Coronary artery (tissue), 2 donors: ENCODE data around the gene LBHD2.

Experiments used
- DNase-seq: peaks from one replicate; pipeline ENCODE4 v3.0.0-alpha.2; 2017; ENCODE audit warnings: low spot score
- H3K27ac ChIP-seq, 2 donors: fragments of 200-600 bp; sonication (generic); one replicate each; pipeline ENCODE4 v1.5.1; 2016 to 2019
- H3K4me3 ChIP-seq: fragments of 200-600 bp; sonication (generic); 2 replicates; pipeline ENCODE4 v1.5.1; 2016; ENCODE audit warnings: mild to moderate bottlenecking, moderate library complexity
- CTCF ChIP-seq: fragments of 200-600 bp; sonication (generic); IDR thresholded peaks from one replicate; pipeline ENCODE4 v1.5.1; 2019; ENCODE audit warnings: antibody characterized with exemption

Gene LBHD2

GRCh38 chr14:103091883-103092222 lies 7.8 kb downstream of the LBHD2 start:
- TF ChIP-seq CTCF = no peak
- Histone ChIP-seq H3K4me3 (peak overlapping the region; percentile 73), H3K27ac (peak overlapping the region in 1 of 2 donors; percentile 5)
- DNase-seq = no peak

DNA sequence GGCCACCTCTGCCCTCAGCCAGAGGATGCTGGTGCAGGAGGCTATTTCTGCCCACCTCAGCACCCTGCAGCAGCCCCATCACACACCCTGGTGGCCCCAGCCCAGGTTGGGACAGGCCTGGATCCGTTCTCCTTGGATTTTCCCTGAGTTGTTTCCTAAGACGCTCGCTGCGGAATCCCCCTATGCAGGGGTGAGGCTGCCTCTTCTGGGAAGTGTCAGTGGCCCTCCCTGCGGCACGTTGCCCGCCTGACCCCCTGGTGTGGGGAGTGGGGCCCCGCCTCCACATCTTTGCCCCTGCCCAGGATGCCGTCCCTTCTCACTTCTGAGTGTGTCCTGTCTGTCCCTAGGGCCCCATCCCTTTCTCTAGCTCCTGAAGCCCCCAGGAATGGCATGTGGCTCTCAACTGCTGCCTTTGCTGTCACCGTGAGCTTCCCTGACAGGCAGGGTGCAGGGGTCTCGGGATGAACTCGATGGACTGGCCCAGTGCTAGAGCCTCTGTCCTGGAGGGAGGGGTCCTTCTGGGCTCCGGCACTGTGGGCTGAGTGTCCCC lies 9.9 kb downstream of the LBHD2 start:
- Histone ChIP-seq H3K27ac (peak overlapping the region in 1 of 2 donors; percentile 72), H3K4me3 (peak overlapping the region; percentile 48)
- TF ChIP-seq CTCF = no peak
- no peak for DNase-seq

DNA sequence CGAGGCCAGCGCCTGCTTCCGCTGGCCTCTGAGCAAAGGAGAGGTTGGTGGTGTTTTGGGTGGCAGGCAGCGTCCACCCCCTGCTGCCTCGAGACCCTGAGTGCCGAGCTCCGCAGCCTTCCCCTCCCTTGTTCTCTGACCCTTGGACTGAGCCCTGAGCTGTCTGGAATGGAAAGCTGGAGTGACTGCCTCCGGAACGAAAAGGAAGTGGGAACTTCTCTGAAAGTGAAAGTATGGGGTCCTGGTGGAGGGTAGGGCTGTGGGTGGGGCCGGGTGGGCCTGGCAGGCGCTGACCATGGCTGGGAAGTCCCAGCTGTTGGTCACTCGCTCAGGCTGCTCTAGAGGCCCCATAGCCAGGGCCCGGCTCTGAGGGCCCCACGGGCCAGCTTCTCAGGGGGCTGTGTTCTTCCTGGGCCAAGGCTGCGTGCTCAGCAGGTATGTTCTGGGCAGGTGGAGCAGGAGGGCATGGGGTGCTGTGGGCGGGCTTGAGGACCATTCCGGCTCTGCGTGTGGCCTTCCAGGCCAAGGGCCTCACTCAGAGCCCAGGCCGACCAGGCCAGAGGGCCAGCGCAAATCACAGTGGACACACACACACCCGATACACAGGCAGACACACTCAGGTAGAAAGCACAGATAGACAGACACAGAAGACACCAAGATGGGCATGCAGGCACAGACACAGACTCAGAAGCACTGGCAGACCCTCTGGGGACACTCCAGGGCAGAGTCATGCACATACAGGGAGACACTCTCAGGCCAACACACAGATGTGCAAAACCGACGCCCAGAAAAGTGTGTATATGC lies 10.6 kb downstream of the LBHD2 start, which contains the start of gene EXOC3L4:
EXOC3L4 (plus strand) TSS at position 320 of the 804 bp plus-strand sequence. CDS start 5,495 bp downstream, outside the sequence.
- H3K27ac ChIP-seq = peak within 1 kb of the TSS in 1 of 2 donors; percentile 72
- no peak for DNase-seq
- peak within 1 kb of the TSS; percentile 48 for H3K4me3 ChIP-seq
- no peak for TF ChIP-seq CTCF

DNA sequence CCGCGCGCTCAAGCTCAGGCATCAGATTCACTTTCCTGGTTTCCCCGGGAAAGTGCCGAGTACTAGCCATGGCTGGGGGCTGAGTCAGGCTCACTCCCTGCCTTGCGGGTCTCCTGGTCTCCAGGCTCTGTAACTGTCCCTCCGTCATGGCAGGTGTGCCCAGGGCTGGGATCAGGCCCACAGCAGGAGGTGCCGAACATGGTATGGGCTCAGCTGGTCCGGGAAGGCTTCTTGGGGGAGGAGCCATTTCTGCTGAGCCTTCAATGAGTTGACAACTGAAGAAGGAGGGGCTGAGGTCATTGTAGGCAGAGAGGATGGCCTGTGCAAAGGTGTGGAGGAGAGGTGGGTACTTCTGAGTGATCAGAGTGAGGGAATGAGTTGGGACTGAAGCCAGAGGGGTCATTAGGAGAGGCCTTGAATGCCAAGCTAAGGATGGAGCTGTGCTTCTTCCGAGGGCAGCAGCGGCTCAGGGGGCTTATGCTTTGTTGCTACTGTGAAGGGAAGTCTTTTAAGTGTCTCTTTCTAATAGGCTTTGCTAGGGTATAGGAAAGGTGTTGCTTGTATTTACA lies 11.3 kb downstream of the LBHD2 start:
- no peak for TF ChIP-seq CTCF
- DNase-seq = no peak
- Histone ChIP-seq H3K27ac (peak overlapping the region in 1 of 2 donors; percentile 72), H3K4me3 (no peak overlapping the region)

DNA sequence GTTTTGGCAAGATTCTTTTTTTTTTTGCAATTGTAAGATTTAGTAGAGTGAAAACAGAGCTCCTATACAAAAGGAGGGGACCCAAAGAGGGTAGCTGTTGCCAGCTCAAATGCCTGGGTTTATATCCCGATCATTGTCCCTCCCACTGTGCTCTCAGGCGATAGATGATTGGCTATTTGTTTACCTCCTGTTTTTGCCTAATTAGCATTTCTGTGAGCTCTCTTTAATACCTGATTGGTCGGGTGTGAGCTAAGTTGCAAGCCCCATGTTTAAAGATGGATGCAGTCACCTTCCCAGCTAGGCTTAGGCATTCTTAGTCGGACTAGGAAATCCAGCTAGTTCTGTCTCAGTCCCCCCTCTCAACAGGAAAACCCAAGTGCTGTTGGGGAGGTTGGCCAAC lies 12.4 kb downstream of the LBHD2 start:
- no peak for TF ChIP-seq CTCF
- H3K4me3 ChIP-seq = no peak overlapping the region
- no peak for DNase-seq
- no peak overlapping the region for H3K27ac ChIP-seq

DNA sequence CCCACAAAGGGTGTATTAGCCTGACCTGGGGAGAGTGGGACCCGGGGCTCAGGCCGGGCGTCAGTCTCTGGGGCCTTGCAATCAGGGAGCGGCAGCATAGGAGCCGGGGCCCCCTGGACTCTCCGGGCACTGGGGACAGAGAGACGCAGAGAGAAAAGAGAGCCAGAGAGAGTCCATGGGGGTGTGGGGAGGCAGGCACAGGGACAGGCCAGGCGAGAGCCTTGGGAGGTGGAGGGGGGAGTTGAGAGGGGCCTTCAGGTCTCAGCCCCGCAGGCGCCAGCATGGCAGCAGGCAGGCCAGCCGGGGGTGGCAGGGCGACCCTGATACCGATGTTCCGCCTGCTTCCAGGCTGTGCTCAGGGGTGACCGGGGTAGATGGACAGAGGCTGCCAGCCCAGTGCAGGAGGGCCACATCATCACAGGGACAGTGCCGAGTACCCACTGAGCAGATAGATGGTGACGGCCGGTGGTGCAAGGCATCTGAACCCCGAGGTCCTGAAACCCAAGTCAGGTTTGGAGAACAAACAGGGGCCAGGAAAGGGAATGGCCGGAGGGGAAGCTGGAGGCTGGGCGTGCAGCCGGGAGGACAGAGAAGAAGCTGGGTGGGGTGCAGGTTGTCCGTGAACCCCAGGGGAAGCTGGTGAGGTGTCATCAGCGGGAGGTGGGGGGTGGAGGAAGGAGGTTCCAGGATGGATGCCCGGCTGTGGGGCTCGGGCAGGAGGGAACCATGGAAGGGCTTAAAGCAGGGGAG lies 13.4 kb downstream of the LBHD2 start:
- no peak for TF ChIP-seq CTCF
- Histone ChIP-seq H3K27ac (no peak overlapping the region), H3K4me3 (no peak overlapping the region)
- DNase-seq = no peak
